AG09309 (cell line): ENCODE results near the gene OCSTAMP.
A peak's percentile ranks its signal among the peaks of the same experiment; 100 is the strongest.

Experiments used
- DNase-seq: peaks from one replicate; pipeline ENCODE4 v3.0.0-alpha.2; 2010; ENCODE audit warnings: low read depth
- H3K4me3 ChIP-seq: 2 replicates; pipeline ENCODE4 v1.5.1; 2011; ENCODE audit warnings: mild to moderate bottlenecking, low read depth, low read length, moderate library complexity; ENCODE audit not compliant: control insufficient read depth
- TF ChIP-seq, protein P1 (sequence below): IDR thresholded peaks from 2 replicates; pipeline ENCODE4 v1.5.1; 2011; ENCODE audit warnings: mild to moderate bottlenecking, low read depth, low read length, inconsistent platforms; ENCODE audit not compliant: insufficient read depth, control insufficient read depth; ENCODE audit errors: missing control alignments

OCSTAMP gene

DNA sequence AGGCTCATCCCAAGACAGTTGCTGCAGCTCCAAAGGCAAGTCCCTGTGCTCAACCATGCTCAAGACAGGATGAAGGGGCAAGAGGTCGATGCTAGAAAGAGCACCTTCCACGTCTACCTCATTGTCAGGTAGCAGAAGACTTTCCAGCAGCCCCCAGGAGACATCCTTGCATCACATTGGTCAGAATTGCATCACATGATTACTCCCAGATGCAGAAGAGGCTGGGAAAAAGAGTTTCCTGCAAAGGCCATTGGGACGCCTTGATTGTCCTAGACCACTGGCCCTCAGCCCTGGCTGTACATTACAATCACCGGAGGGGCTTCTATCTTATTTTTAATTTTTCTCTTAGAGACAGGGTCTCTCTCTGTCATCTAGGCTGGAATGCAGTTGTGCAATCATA is 19.8 kb downstream of the OCSTAMP start:
- H3K4me3 ChIP-seq = no peak overlapping the region
- DNase-seq = no peak
- TF ChIP-seq, protein P1, sequence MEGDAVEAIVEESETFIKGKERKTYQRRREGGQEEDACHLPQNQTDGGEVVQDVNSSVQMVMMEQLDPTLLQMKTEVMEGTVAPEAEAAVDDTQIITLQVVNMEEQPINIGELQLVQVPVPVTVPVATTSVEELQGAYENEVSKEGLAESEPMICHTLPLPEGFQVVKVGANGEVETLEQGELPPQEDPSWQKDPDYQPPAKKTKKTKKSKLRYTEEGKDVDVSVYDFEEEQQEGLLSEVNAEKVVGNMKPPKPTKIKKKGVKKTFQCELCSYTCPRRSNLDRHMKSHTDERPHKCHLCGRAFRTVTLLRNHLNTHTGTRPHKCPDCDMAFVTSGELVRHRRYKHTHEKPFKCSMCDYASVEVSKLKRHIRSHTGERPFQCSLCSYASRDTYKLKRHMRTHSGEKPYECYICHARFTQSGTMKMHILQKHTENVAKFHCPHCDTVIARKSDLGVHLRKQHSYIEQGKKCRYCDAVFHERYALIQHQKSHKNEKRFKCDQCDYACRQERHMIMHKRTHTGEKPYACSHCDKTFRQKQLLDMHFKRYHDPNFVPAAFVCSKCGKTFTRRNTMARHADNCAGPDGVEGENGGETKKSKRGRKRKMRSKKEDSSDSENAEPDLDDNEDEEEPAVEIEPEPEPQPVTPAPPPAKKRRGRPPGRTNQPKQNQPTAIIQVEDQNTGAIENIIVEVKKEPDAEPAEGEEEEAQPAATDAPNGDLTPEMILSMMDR = no peak

DNA sequence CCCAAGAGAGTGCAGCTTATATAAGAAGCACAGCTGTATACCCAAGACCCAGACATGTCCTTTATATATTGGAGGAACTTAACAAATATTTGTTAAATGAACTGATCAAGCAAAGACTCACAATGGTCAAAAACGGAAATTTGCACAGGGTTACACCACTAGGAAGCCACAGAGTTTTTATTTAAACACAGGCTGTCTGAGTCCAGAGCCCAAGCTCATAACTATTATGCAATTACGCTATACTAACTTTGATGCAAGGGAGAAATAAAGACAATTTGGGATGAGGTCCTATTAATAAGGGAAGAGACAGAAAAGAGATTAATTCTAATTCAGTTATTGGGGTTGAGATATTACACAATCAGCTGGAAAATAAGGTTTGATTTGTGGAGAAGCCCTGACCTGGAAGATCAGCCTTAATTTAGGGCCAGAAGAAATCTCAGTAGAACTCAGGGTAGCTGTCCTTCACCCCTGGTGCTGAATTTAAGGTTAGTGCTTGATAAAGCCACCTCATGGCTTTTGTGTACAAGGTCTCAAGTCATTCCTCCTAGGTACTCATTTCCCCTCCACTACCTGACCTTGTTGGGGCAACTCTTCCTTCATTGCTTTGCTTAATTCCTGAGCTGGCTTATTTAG is 26.6 kb downstream of the OCSTAMP start:
- DNase-seq = no peak
- H3K4me3 ChIP-seq = no peak overlapping the region
- TF ChIP-seq, protein P1 = no peak

DNA sequence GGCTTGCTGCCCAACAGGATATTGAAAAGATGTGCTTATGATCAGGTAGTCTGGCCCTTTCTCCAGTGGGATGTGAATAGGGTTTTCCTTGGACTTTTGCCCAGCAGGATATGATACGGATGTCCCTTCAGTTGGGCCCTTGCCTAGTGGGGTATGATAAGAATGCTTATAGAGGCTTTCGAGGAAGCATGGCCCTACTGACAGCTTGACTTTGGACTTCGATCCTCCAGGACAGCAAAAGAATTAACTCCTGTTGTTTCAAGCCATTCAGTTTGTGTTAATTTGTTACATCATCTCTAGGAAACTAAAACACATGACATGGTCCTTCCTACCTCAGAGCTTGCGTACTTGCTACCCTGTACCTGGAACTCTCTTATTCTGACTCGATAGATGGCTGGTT is 27.3 kb downstream of the OCSTAMP start:
- no peak for DNase-seq
- H3K4me3 ChIP-seq = no peak overlapping the region
- TF ChIP-seq, protein P1 = no peak

DNA sequence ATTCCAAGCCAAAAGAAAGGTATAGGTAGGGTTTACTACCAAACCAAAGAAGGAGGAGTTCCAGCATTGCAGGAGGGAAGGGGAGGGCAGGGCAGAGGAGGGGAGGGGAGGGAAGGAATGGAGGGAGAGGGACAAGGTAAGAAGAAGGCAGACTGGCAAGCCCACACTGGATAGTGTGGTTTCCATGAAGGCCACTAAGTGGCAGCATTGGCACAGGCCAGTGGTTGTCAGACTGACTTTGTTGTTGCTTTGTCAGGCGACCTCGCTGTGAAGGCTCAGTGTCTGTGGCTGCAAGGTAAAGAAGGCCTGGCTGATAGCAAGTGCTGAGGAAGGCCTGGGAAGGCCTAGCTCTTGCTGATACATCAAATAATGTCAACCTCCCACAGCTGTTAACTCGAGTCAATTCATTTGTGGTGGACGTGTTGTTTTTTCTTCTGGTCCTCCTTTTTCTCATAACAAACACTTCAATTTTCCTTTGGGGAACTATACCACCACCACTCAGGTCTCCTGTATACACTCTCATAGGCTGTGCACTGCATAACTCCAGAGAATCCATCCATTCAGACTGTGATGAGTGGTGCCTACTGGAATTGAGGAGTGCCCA is 29.4 kb downstream of the OCSTAMP start:
- DNase-seq = peak; percentile 7
- no peak overlapping the region for H3K4me3 ChIP-seq
- TF ChIP-seq, protein P1 = peak; percentile 86

DNA sequence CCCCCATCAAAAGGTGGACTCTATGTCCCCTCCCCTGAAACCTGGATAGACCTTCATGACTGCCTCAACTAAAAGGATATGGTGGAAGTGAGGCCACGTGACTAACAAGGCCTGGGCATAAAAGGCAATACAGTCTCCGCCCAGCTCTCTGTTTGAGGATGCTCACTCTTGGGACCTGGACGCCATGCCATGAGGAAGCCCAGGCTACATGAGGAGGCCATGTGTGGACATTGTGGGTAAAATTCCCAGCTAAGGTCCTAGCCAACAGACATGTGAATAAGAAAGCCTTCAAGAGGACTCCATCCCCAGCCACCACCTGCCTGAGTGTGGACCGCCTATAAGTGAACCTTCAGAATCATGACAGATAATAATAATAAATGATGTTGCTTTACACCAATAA is 29.9 kb downstream of the OCSTAMP start:
- no peak overlapping the region for H3K4me3 ChIP-seq
- DNase-seq = no peak
- TF ChIP-seq, protein P1 = no peak

DNA sequence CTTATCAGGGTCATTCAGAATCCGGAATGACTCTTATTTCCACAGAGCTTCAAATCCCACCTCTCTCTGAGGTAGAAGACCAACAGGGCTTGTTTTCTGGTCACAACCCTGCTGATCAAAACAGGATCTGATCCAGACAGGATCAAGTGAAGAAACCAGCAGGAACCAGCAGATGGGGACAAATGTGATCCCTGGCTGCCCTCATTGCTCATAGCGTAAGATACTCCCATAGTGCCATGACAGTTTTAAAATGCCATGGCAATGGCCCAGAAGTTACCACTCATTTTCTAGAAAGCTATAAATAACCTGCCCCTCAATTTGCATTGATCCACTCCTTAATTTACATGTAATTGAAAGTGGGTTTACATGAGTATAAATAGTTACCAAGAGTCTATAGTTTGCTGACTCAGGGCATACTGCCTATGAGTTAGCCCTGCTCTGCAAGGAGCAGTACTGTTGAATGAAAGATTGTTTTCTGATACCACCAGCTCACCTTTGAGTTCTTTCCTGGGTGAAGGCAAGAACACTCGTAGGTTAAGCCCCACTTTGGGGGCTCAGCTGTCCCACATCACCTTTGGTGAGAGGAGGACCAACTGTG is 30.9 kb downstream of the OCSTAMP start:
- DNase-seq = no peak
- H3K4me3 ChIP-seq = no peak overlapping the region
- TF ChIP-seq, protein P1 = no peak
